GM21515 (cell line): Measurements from ENCODE around the gene HOXD4.

Experiments used
- ATAC-seq: cut with Tn5 transposase; IDR thresholded peaks from one replicate; pipeline ENCODE4 v1.9.1; 2021; ENCODE audit not compliant: unreplicated experiment

HOXD4 gene

GRCh38 chr2:176126929-176127773 lies 24.2 kb upstream of the HOXD4 start:
- no peak for ATAC-seq

GRCh38 chr2:176127774-176128072 lies 23.6 kb upstream of the HOXD4 start:
- no peak for ATAC-seq

- no peak for ATAC-seq
Observed at GRCh38 chr2:176128172-176128981, 23.0 kb upstream of the HOXD4 start.

DNA sequence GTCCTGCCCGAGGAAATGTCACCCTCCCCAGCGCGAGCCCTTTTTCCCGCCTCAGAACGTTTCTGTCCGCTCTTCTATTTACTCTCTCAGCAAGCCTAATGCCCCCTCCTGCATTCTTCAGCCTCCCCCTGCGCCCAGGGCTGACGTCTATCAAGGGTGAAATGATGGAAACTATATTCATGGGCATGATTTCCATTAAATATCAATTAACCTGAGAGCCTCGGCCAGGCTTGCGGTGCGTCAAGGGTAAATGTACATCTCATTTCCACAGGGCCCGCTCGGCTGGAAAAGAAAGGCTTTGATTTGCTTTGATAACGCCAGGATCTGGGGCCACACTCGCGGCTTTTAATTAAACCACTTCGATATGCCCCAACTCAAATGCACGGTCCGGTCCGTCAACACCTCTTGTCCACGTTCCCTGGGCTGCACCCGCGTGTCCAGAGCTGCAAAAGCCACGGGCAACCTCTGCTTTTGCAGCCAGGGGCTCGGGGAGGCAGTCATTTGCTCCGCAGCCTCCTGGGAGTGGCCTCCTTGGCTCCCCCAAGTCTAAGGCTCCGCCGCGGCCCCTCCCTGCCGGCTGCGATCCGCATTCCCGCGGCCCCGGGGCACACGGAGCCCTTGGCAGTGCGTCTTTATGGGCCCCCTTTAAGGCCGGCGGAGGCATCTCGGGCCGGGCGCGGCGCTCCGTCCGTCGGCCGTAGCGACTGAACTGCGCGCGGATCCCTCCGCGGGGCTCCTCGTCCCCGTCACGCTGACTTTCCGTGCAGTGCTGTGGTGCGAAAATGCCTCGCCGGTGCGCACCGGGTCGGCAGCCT lies 22.2 kb upstream of the HOXD4 start, which contains the start of gene HOXD8:
HOXD8 (plus strand) TSS at position 724 of the 815 bp plus-strand sequence. CDS start 662 bp downstream, outside the sequence.
- ATAC-seq = no peak

GRCh38 chr2:176129813-176130146 lies 21.6 kb upstream of the HOXD4 start:
- no peak for ATAC-seq

DNA sequence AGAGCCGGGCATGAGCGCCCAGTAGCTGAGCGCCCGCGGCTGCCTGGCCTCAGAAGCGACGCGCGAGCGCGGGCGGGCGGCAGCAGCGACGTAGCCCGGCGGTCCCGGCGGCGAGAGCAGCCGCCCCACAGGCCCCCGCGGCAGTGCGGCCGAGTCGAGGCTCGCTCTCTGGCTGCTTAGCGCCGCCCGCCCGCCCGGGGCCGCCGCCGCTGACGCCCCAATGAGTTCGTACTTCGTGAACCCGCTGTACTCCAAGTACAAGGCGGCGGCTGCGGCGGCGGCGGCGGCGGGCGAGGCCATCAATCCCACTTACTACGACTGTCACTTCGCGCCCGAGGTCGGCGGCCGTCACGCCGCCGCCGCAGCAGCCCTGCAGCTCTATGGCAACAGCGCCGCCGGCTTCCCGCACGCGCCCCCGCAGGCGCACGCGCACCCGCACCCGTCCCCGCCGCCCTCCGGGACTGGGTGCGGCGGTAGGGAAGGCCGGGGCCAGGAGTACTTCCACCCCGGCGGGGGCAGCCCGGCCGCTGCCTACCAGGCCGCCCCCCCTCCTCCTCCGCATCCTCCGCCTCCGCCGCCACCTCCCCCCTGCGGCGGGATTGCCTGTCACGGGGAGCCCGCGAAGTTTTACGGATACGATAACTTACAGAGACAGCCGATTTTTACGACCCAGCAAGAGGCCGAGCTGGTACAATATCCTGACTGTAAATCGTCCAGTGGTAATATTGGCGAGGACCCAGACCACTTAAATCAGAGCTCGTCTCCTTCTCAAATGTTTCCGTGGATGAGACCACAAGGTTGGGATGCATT lies 21.0 kb upstream of the HOXD4 start:
- no peak for ATAC-seq

DNA sequence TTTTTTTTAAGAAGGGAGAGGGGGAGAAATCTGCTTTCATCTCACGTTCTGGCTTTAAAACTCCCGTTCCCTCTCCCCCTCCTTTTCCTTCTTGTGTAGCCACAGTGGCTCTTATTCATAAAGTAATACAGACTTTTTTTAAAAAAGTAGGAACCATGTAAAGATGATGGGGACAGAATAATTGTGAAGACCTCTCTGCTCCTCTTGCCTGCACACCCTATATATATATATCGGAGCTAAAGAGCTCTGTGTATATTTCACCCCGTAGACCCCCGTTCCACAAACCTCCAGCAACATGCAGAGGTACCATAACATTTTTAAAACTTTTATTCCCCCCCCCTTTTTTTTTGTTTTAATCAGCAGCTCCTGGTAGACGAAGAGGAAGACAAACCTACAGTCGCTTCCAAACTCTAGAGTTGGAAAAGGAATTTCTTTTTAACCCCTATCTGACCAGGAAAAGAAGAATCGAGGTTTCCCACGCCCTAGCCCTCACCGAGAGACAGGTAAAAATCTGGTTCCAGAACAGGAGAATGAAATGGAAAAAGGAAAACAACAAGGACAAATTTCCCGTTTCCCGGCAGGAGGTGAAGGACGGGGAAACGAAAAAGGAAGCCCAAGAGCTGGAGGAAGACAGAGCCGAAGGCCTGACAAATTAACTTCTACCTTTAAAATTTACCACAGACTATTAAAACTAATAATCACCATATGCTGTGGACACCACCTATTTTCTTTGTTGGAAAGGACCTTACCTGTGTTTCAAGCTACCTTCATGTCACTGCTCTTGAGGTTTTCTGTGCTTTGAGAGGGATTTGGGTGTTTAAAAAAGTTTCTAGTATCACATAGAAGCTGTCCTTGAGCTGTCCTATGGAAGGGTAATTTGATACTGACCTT lies 20.1 kb upstream of the HOXD4 start:
- no peak for ATAC-seq

DNA sequence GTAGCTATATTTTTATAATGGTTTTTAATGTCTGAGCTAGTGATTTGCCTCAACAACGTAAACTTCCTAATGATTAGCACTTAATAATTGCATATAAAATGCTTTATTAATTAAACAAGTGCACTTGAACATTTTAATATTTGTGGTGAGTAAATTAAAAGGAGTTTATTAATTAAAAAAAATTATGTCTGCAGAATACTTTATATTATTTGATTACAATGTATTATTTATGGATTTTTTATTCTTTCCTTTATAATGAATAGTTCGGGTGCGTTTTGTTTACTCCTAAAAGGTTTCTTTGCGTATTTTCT lies 19.5 kb upstream of the HOXD4 start:
- ATAC-seq = no peak

GRCh38 chr2:176132205-176133171 lies 18.9 kb upstream of the HOXD4 start:
- no peak for ATAC-seq

GRCh38 chr2:176133389-176133788 lies 18.0 kb upstream of the HOXD4 start:
- ATAC-seq = no peak

DNA sequence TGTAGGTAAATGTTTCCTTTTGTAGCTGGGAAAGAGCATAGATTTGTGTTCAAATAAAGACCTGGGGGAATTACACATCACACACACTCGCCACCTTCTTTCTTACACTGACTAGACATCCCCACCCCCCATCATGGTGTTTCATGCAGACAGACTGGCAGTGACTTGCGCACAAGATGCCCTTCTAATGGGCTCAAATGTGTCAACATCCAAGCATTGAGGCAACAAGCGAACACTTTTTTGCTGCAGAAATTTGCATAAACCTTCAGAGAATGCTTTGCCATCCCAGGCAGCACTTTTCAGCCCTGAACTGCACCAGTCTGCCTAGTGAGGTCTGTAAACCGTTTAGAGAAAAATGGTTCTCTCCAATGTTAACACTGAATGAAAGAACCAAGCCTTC lies 17.3 kb upstream of the HOXD4 start:
- no peak for ATAC-seq

DNA sequence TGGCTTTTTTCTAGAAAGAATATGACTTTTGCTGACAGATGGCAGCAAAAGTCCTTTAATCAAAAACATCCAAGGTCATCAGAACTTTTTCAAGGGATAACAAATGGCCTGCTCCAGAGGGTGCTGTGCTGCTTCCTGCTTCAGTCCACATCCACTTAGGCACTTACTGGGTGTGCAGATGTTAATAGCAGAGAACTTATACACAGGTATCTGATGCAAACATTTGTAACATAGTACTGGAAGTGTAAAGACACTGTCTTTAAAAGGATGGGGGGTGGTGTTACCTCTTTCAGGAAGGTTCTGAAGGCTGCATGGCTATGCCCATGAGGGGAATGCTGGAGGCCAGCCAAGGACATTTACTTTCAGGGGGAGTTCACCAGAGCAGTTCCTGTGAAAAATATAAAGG lies 16.3 kb upstream of the HOXD4 start:
- no peak for ATAC-seq

DNA sequence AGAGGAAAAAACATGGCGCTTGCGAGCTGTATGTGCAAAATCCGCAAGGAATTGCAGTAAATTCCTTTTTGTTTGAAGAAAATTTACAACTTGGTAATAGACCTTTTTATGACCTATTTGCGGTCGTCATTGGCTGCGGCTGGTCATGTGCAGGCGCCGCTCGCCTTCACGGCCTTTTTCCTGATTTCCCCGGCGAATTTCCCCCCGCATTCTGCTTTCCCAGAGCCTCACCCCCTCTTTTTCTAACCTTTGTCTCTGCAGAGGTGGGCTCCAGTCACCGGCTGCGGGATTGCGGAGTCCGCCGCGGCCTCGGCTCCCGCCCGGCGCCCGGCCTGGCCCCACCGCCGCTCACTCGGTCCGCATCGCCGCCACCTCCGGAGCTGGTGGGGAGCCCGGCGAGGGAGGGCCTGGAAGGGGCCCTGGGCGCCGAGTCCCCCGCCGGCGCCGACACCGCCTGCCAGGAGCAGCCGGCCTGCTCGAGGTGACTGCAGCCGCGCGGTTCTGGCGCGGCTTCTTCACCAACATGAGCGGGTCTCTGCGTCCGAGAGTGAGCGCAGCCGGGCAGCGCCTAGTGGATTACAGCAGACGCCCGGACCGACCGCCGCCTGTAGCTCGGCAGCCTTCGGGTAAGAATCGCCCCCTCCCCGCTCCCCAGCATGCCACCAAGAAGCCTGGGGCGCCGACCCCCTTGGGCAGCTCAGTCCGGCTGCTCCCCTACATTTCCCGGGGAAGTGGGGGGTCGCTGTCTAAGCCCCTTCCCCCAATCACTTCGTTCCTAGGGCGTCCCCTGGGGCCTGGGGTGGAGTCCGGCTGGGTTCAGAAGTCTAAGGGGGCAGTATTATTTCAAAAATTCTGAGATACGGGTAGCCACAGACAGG lies 14.7 kb upstream of the HOXD4 start:
- no peak for ATAC-seq

DNA sequence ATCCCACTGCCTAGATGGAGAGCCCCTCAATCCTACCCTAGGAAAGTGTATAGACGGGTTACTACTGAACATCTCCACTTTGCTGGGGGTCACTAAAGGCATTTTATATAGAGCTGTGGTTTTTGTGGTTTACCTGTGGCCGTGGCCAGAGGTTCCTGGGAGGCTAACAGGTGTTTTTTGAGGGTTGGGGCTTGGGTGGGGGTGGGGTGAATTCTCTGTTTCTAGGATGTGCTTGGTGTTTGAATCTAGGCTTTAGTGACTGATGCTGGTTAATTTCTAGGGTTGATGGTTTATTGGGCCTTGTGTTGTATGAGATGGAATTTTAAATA lies 14.1 kb upstream of the HOXD4 start:
- ATAC-seq = no peak

- no peak for ATAC-seq
Observed at GRCh38 chr2:176137906-176138305, 13.4 kb upstream of the HOXD4 start.

GRCh38 chr2:176138526-176138922 lies 12.8 kb upstream of the HOXD4 start:
- no peak for ATAC-seq

DNA sequence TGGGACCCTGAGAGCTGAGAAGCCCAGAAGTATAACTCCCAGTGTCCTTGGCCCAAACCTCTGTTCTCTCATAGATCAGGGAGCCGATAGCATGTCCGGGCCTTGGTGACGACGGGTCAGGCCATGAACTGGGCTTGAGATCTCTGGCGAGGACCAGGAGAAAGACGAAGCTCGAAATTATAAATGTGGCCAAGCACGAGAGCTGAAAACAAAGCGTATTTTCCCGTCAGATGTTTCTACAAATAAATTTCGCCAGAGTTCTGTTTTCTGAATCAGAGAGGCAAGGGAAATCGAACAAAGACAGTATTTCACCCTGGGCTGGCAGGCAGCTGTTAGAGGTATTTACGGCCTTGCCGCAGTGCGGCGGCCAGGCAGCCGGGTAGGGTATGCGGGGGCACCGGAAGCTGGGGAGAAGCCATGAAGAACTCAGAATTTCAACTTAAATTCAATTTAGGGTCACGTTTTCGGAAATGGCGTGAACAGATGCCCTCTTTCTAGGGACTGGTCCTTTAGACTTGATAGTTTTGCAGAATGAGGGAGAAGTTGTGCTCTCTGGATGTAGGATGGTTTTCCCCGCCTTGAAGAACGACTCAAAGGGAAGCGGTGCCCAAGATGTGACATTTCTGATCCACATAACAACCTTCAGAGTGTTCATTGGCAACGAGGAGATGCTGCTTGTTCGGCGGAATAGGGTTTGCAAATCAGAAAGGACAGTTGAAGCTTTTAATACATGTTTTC lies 12.3 kb upstream of the HOXD4 start:
- ATAC-seq = no peak
